Type B pancreatic cell (in vitro differentiated cells): Measurements from ENCODE around the gene CHST8. TPM values are rescaled to one million over a fixed set of nuclear protein-coding genes. Genes with fewer than 3 reads are reported as not detected.
A peak's percentile ranks its signal among the peaks of the same experiment; 100 is the strongest.

Experiments
- DNase-seq: peaks from one replicate; pipeline ENCODE4 v3.0.0; 2021; ENCODE audit warnings: mixed read lengths; ENCODE audit not compliant: unreplicated experiment; ENCODE audit errors: extremely low spot score
- H3K27ac Mint-ChIP-seq: 2 replicates; pipeline ENCODE4 v1.8.0; 2021; ENCODE audit warnings: mild to moderate bottlenecking, mixed read lengths
- H3K27me3 Mint-ChIP-seq: 2 replicates; pipeline ENCODE4 v1.8.0; 2021; ENCODE audit warnings: mixed read lengths
- H3K36me3 Mint-ChIP-seq: 2 replicates; pipeline ENCODE4 v1.8.0; 2021; ENCODE audit warnings: mixed read lengths
- H3K4me1 Mint-ChIP-seq: one replicate; pipeline ENCODE4 v1.8.0; 2021; ENCODE audit warnings: mixed read lengths; ENCODE audit not compliant: unreplicated experiment
- H3K4me3 Mint-ChIP-seq: 2 replicates; pipeline ENCODE4 v1.8.0; 2021; ENCODE audit warnings: mild to moderate bottlenecking, mixed read lengths
- H3K9me3 Mint-ChIP-seq: 2 replicates; pipeline ENCODE4 v1.8.0; 2021; ENCODE audit warnings: mixed read lengths
- total RNA-seq: library from RNA; stranded (reverse); gene quantifications from 2 replicates; pipeline ENCODE4 v1.2.1, GENCODE V29; 2021; ENCODE audit warnings: low replicate concordance
- TF ChIP-seq, protein P1 (sequence below): fragments of 200-600 bp; sonication (generic); conservative IDR thresholded peaks from 2 replicates; pipeline ENCODE4 v1.5.0; 2021; ENCODE audit warnings: antibody characterized with exemption, mild to moderate bottlenecking

Gene CHST8
- total RNA-seq, 1 donor from 2014 or later, result 5.7 TPM

DNA sequence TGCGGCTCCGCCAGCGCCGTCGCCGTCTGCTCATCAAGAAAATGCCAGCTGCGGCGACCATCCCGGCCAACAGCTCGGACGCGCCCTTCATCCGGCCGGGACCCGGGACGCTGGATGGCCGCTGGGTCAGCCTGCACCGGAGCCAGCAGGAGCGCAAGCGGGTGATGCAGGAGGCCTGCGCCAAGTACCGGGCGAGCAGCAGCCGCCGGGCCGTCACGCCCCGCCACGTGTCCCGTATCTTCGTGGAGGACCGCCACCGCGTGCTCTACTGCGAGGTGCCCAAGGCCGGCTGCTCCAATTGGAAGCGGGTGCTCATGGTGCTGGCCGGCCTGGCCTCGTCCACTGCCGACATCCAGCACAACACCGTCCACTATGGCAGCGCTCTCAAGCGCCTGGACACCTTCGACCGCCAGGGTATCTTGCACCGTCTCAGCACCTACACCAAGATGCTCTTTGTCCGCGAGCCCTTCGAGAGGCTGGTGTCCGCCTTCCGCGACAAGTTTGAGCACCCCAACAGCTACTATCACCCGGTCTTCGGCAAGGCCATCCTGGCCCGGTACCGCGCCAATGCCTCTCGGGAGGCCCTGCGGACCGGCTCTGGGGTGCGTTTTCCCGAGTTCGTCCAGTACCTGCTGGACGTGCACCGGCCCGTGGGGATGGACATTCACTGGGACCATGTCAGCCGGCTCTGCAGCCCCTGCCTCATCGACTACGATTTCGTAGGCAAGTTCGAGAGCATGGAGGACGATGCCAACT, 150.5 kb downstream of the CHST8 start:
- H3K9me3 Mint-ChIP-seq, result no peaks in the 10 kb centered on the region
- no peak overlapping the region for H3K27ac Mint-ChIP-seq
- H3K36me3 Mint-ChIP-seq, result no peaks in the 10 kb centered on the region
- TF ChIP-seq, protein P1, sequence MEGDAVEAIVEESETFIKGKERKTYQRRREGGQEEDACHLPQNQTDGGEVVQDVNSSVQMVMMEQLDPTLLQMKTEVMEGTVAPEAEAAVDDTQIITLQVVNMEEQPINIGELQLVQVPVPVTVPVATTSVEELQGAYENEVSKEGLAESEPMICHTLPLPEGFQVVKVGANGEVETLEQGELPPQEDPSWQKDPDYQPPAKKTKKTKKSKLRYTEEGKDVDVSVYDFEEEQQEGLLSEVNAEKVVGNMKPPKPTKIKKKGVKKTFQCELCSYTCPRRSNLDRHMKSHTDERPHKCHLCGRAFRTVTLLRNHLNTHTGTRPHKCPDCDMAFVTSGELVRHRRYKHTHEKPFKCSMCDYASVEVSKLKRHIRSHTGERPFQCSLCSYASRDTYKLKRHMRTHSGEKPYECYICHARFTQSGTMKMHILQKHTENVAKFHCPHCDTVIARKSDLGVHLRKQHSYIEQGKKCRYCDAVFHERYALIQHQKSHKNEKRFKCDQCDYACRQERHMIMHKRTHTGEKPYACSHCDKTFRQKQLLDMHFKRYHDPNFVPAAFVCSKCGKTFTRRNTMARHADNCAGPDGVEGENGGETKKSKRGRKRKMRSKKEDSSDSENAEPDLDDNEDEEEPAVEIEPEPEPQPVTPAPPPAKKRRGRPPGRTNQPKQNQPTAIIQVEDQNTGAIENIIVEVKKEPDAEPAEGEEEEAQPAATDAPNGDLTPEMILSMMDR, result no peak
- no peak overlapping the region for H3K4me3 Mint-ChIP-seq
- H3K27me3 Mint-ChIP-seq, result peaks cover 38% of the 10 kb centered on the region
- no peaks in the 10 kb centered on the region for H3K4me1 Mint-ChIP-seq
- peak; percentile 64 for DNase-seq

DNA sequence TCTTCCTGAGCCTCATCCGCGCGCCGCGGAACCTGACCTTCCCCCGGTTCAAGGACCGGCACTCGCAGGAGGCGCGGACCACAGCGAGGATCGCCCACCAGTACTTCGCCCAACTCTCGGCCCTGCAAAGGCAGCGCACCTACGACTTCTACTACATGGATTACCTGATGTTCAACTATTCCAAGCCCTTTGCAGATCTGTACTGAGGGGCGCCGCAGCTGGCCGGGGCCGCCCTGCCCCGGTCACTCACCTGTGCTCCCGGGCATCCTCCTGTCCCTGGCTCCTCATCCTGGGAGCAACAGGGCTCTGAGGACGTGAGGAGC, 151.1 kb downstream of the CHST8 start:
- H3K27me3 Mint-ChIP-seq, result peaks cover 34% of the 10 kb centered on the region
- H3K27ac Mint-ChIP-seq, result no peak overlapping the region
- TF ChIP-seq, protein P1, result no peak
- no peaks in the 10 kb centered on the region for H3K9me3 Mint-ChIP-seq
- H3K4me1 Mint-ChIP-seq, result no peaks in the 10 kb centered on the region
- DNase-seq, result no peak
- no peak overlapping the region for H3K4me3 Mint-ChIP-seq
- H3K36me3 Mint-ChIP-seq, result no peaks in the 10 kb centered on the region

DNA sequence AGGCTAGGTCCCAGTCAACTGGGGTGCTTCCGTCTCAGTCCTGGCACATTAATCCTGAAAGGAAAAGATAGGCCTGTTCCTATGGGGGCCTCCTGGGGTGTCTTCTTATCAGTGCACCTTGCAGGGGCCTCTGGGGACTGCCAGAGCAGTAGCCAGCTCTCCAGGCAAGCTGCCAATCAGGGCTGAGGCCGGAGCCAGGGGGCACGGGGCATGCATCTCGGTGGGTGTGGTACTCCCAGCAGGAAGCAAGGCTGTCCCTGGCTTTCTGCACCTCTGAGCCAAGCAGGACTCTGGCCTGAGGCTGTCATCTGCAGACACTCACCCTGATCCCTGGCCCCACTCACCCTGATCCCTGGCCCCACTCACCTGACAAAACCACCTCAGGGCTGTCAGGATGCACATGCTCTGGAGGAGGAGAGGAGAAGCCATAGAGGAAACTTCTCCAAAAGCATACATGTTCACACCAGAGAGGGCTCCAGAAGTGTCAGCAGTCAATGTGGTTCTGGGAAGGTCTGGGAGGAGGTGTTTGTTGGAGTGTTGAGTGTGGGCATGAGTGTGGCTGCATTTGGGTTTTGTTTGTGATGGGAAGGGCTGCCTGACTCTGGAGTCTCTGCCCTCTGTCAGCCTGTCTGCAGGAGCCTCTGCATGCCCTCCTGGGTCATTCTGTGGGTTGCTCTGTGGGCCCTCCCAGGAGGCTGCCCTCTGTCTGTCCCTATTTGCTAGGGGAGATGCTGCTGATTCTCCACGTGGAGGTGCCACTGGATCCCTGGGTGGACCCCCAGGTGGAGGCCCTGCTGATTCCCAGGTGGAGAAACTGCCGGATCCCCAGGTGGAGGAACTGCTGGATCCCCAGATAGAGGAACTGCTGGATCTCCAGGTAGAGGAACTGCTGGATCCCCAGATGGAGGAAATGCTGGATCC, 152.2 kb downstream of the CHST8 start:
- DNase-seq, result no peak
- peaks cover 39% of the 10 kb centered on the region for H3K27me3 Mint-ChIP-seq
- no peak overlapping the region for H3K27ac Mint-ChIP-seq
- no peaks in the 10 kb centered on the region for H3K9me3 Mint-ChIP-seq
- H3K4me1 Mint-ChIP-seq, result peaks cover 7% of the 10 kb centered on the region
- no peaks in the 10 kb centered on the region for H3K36me3 Mint-ChIP-seq
- TF ChIP-seq, protein P1, result no peak
- no peak overlapping the region for H3K4me3 Mint-ChIP-seq

DNA sequence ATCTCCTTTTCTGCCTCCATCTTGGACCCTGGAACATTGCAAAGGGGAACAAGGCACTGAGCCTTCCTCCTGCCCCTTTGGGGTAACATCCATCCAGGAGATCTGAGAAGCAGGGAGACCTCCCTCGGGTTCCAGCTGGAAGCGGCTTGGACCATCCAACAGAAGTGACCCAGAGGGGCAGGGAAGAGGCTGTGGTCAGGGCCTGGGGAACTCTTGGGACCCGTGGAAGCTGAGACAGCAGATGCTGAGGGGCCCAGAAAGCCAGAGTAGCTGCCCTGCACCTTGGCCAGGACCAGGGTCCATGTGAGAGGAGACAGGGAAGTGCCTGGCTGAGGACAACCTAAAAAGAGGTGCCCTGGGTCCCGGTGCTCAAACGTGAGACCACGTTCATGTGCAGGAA, 153.0 kb downstream of the CHST8 start:
- Mint-ChIP-seq H3K4me3 (no peak overlapping the region), H3K27me3 (peaks cover 39% of the 10 kb centered on the region), H3K4me1 (peaks cover 12% of the 10 kb centered on the region), H3K27ac (no peak overlapping the region), H3K36me3 (no peaks in the 10 kb centered on the region), H3K9me3 (no peaks in the 10 kb centered on the region)
- peak; percentile 67 for DNase-seq
- TF ChIP-seq, protein P1, result no peak

DNA sequence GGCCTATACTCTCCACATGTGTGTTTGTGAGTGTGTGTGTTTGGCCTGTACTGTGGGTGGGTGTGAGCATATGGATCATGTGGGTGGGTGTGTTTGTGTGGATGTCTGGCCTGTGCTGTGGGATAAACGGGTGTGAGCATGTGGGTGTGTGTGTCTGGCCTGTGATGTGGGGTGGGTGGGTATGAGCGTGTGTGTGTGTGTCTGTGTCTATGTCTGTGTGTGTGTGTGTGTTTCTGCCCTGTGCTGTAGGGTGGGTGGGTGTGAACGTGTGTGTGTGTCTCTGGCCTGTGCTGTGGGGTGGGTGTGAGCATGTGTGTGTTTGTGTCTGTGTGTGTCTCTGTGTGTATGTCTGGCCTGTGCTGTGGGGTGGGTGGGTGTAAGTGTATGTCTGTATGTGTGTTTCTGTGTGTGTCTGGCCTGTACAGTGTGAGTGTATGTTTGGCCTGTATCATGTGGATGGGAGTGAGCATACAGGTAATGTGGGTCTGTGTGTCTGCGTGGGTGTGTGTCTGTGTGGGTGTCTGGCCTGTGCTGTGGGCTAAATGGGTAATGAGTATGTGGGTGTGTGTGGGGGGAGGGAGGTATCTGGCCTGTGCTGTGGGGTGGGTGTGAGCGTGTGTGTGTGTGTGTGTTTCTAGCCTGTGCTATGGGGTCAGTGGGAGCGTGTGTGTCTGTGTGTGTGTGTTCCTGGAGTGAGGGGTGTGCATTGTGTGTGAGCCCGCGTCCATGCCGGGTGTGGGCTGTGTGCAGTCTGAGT, 154.2 kb downstream of the CHST8 start:
- H3K36me3 Mint-ChIP-seq, result no peaks in the 10 kb centered on the region
- no peaks in the 10 kb centered on the region for H3K9me3 Mint-ChIP-seq
- no peak for DNase-seq
- TF ChIP-seq, protein P1, result no peak
- peaks cover 12% of the 10 kb centered on the region for H3K4me1 Mint-ChIP-seq
- no peak overlapping the region for H3K4me3 Mint-ChIP-seq
- H3K27ac Mint-ChIP-seq, result no peak overlapping the region
- peaks cover 43% of the 10 kb centered on the region for H3K27me3 Mint-ChIP-seq
